SKM-1 treated with dmso at 0.1 percent for 144 hours (cell line): ENCODE measurements around the gene SMARCC2.
A peak's percentile ranks its signal among the peaks of the same experiment; 100 is the strongest.
"Not testable (repeated sequence)": the region's sequence is repeated elsewhere in the genome, so short reads cannot be mapped to it uniquely, and the experiment has no call there.

ENCODE experiments used
- DNase-seq: peaks from one replicate; lab custom pipeline; 2025; ENCODE audit not compliant: unreplicated experiment; lab: John Stamatoyannopoulos, UW

Gene SMARCC2

DNA sequence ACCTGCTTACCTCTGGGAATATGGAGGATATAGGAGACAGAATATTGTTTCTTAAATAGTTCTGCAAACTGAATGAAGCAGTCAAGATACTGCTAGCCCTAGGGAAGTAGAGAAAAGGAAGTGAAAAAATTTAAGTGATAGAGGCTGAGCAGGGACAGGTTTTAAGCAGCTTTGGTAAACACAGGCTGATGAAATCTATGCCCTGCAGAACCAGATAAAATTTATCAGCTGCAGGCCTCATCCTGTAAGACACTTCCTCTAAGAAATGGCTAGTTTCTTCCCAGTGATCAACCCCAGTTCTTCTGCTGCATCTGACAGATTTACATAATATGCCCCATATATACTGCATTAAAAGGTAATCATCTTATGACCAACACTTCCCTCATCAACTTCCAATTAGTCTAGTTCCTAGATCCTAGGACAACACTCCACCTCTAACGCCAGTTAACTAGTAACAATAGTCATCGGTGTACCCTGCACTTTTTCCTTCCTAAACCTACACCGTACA lies 62.5 kb downstream of the SMARCC2 start:
- peak; percentile 64 for DNase-seq

- no peak for DNase-seq
These were observed 65.2 kb downstream of the SMARCC2 start for GRCh38 chr12:56124133-56124532.

DNA sequence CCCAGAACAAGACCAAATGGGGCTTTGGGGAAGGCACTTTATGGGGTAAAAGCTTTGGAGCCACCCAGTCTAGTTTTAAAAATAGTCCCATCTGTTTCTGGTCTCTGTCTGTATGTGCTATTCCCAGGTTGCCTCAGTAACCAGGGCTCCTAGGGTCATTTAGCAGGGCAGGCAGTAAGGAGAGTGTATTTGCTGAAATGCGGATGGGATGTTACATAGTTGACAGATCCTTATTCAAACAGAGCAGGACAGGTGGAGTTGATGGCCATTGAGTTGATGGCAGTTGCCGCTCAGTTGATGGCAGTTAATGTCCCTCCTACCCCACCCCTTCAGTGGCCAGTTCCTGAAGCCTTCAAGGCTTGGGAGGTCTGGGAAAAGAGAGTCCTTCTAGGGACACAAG lies 66.6 kb downstream of the SMARCC2 start:
- no peak for DNase-seq

DNA sequence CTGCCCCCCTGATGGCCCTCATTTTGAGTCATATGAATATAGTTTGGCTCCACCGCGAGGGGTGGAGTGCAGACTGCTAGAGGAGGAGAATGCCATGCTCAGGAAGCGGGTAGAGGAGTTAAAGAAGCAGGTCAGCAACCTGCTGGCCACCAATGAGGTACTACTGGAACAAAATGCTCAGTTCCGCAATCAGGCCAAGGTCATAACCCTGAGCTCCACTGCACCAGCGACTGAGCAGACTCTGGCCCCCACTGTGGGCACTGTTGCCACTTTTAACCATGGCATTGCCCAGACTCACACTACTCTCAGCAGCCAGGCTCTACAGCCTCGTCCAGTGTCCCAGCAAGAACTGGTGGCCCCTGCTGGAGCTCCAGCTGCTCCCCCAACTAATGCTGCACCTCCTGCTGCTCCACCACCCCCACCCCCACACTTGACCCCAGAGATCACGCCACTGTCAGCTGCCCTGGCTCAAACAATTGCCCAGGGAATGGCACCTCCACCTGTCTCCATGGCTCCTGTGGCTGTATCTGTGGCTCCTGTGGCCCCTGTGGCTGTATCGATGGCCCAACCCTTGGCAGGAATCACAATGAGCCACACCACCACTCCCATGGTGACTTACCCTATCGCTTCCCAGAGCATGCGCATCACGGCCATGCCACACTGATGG lies 67.9 kb downstream of the SMARCC2 start:
- DNase-seq, result no peak

DNA sequence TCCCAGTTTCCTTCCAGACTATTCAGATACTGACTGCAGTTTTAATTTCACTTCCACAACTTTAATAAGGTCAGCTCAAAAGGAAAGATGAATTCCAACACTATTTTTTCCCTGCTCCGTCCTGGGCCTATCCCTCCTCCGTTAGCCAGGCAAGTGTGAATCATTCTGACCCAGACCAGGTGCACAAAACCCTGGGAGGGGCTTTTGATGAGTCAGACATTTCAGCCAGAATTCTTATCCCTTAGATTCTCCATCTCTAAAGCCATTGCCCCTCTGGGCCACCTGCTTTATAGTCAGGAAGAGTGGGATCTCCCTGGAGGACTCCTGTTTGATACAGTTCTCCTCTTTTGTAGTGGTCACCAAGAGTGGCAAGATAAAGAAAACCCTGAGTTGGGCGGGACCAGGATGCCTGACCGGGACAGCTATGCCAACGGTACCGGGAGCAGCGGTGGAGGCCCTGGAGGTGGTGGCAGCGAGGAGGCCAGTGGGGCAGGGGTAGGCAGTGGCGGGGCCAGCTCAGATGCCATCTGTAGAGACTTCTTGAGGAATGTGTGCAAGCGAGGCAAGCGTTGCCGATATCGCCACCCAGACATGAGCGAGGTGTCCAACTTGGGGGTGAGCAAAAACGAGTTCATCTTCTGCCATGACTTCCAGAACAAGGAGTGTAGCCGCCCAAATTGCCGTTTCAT lies 69.0 kb downstream of the SMARCC2 start:
- DNase-seq, result no peak

DNA sequence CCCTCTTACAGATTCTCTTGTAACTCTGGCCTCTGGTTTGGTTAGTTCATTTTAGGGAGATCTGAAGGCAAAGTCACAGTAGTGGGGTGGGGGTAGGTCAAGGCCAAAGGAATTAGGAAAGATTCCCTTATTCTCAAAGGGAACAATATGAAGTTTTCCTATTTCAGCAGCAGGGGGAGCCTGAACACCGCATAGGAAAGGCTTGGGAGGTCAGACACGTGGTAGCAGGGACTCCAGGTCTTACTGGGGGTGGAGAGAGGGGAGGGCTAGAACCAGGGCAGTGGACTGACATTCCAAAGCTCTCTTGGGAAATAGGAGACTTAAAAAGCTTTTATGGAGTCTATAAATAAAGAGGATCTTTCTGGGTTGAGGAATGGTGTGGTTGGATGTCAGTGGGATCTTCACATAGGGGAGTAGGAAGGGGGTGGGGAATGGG lies 69.9 kb downstream of the SMARCC2 start:
- peak; percentile 34 for DNase-seq

DNA sequence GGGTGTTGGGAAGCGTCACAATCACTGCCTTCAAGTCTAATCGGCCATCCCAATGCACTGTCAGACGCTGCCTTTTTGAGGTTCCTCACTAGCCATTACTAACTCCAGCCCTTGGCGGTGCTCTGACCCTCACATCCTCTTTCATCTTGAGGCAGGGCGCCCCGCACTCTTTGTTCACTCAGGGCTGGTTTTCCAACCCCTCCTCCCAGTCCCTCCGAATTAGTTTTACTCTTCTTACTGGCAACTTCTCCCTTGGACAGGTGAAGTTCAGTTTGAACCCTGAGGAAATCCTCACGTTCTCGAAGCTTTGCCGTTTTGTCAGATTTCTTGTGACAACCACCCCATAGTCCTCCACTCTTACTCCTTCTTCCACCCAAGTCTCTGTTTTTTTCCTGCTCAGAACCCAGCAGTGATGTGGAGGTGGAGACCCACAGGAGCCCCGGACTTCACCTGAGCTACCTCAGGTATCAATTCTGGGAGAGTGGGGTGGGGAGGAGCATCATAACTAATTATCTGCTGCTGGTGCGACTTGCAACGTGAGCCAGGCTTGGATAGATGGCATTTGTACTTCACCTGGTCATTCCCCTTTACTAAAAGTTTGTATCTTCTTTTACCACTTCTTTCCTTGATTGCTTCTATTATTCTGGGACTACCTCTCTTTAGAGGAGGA lies 70.5 kb downstream of the SMARCC2 start:
- no peak for DNase-seq

DNA sequence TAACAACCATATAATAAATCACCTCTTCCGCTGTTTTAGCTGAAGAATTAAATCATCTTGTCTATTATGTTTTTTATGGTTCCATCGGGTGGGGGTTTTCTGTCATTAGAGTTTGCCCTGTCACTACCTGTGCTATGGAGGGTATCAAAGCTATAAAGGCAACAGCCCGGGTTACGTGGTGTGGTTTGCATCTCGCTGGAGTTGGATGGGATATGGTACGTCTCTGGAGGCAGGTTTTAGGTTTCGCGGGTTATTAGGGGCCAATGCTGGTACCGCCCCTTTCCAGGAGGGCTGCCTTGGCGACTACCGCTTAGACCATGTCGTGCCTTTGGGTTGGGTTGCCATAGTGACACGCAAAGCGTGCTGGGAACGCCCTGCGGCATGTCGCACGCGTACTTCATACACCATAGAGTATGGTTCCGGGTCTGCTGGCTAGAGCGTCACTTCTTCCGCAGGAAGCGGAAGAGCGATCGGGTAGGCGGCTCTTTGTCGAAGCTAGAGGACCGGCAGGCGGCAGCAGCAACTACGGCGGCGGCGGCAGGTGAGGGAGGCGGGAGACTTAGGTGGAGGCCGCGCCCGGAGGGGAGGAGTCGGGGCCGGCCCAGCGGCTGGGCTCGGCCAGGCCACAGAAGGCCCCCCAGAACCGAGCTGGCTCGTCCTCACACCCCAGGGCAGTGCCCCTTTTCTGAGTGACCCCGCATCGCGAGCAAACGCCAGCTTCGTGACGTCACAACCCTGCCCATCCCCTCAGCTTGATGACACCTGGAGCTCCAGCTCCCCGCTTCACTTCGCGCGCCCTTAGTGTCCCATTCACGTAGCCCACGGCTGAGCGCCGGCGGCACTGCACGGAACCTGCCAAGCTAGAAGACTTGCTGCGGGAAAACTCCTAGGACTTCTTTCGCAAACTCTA lies 71.2 kb downstream of the SMARCC2 start, which contains the start of gene ZC3H10:
Gene ZC3H10, plus strand, starts transcription at position 489 of the 910 bp plus-strand sequence. CDS start 2,297 bp downstream, outside the sequence.
- peak; percentile 88 for DNase-seq

DNA sequence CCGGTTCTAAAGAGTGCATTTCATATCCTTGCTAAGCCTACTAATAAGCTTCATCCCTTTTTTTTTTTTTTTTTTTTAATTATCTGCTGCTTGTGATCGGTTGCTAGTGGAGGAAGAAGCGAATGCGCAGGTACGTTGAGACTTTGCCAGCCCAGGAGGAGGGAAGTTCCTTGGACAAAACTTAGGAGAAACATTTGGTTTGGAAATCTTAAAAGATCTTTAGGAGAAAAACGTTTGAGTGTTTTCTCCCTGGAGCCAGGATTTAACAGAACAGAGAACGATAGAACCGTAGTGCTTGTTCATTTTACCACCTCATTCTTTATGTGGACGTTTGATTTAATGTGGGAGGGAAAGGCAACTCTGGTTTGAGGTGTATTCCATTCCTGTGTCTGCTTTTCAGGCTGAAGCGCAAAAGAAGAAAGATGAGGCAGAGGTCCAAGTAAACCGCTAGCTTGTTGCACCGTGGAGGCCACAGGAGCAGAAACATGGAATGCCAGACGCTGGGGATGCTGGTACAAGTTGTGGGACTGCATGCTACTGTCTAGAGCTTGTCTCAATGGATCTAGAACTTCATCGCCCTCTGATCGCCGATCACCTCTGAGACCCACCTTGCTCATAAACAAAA lies 72.1 kb downstream of the SMARCC2 start:
- not testable (repeated sequence) for DNase-seq

DNA sequence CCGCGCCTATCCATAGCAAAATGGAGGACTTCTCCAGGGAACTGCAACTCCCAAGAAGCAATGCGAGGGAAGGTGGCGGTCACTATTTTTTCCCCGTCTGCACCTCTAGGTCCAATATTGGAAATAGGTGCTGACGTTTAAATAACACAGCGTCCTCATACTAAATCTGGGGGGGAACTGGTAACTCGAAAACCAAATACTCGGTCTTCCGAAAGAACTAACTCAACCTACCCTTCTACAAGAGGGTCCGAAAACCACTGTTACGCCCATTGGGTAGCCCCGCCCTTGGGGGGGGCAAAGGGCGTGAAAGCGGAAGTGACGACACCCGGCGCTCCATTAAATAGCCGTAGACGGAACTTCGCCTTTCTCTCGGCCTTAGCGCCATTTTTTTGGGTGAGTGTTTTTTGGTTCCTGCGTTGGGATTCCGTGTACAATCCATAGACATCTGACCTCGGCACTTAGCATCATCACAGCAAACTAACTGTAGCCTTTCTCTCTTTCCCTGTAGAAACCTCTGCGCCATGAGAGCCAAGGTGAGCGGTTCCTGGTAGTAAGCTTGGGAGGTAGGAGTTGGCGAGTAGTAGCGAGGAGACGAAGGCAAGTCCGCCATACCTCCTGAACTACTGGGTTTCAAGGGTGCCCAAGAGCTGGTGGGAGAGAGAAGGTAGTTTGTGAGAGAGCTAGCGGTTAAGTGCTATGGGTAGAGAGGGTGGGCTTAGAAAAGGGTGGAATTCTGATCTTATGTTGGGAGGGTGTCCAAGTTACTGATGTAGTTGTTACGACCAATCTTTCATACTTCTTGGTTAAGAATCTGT lies 72.8 kb downstream of the SMARCC2 start, which contains the start of gene RPL41:
Gene RPL41, plus strand, starts transcription at position 367 of the 815 bp plus-strand sequence.
- peak; percentile 68 for DNase-seq

DNA sequence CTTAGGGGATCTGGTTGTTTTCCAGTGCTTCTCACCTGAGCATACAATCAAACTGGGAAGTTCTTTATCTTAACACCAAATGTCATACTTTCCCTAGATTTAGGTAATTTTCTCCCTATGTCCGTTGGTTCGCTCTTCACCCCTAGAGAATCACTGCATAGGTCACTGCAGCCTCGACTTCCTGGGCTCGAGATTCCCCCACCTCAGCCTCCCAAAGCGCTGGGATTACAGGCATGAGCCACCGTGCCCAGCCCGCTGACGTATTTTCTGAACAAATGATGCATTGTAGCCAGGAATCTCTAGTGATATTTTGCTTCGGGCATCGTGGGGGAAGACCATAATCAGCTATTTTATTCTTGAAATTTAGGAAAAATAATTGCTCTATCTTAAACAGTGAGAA lies 74.0 kb downstream of the SMARCC2 start:
- DNase-seq, result no peak

DNA sequence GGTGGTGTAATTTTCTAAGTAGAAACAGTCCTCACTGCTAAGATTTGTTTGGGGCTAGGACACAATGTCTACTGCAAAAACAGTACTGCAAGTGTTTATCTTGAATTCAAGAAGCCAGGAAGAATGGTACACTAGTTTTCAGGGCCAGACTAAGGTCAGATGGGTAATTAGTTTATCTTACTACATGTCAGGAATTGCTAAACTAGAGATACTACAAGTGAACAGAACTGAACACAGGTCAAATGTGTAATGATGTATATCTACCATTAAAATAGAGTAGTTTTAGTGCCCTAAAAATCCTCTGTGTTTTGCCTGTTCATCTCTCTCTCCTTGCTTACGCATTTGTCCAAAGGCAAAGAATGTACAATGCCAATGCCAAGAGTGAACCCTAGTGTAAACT lies 75.2 kb downstream of the SMARCC2 start:
- no peak for DNase-seq
